Ovary (tissue), 3 donors: Measurements from ENCODE around the gene PRICKLE3.

Source experiments
- POLR2A ChIP-seq: fragments of 450-650 bp; IDR thresholded peaks from one replicate; pipeline ENCODE4 v1.6.1; 2017; ENCODE audit warnings: antibody characterized with exemption, mild to moderate bottlenecking, moderate library complexity
- TF ChIP-seq, protein P1 (sequence below), 3 donors: fragments of 450-650 bp in 2 of 3; fragments of 200-600 bp in 1 of 3; IDR thresholded peaks; one replicate each; pipeline versions ENCODE4 v1.5.1 to v1.8.0; 2016 to 2022; ENCODE audit warnings: antibody characterized with exemption in 3 of 3, mild to moderate bottlenecking in 1 of 3
- donor health status: DM: no; HTN: no; CAD: no.

DNA sequence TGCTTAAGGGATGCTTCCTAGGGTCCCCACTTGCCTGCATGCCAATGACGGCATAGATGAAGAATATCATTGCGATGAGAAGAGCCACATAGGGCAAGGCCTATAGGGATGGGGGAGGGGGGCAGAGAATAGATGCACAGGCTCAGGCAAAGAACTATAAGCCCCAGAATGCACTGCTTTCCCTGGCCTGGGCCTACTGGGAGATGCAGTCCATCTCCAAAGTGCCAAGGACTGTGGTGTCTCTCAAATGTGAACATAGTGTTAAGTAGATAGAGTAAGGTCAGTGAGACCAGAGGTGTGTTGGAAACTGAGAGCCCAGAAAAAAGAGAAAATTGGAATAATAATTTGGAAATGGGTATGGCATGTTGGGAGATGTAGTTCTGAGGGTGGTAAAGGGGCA, 26.0 kb upstream of the PRICKLE3 start:
- no peak for TF ChIP-seq POLR2A
- TF ChIP-seq, protein P1, sequence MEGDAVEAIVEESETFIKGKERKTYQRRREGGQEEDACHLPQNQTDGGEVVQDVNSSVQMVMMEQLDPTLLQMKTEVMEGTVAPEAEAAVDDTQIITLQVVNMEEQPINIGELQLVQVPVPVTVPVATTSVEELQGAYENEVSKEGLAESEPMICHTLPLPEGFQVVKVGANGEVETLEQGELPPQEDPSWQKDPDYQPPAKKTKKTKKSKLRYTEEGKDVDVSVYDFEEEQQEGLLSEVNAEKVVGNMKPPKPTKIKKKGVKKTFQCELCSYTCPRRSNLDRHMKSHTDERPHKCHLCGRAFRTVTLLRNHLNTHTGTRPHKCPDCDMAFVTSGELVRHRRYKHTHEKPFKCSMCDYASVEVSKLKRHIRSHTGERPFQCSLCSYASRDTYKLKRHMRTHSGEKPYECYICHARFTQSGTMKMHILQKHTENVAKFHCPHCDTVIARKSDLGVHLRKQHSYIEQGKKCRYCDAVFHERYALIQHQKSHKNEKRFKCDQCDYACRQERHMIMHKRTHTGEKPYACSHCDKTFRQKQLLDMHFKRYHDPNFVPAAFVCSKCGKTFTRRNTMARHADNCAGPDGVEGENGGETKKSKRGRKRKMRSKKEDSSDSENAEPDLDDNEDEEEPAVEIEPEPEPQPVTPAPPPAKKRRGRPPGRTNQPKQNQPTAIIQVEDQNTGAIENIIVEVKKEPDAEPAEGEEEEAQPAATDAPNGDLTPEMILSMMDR (IDR thresholded peaks at IDR 0.05): no peak
